GM06990 (cell line): ENCODE measurements around the gene CCDC142.

ENCODE experiments used
- DNase-seq: peaks from one replicate; pipeline ENCODE4 v3.0.0-alpha.2; 2011; ENCODE audit not compliant: insufficient read length; ENCODE audit errors: extremely low read depth
- H3K27me3 ChIP-seq: replicated peaks from 2 replicates; pipeline ENCODE4 v1.6.0; 2011; ENCODE audit warnings: low read length; ENCODE audit not compliant: control insufficient read depth, insufficient read depth
- H3K36me3 ChIP-seq: 2 replicates; pipeline ENCODE4 v1.5.1; 2011; ENCODE audit warnings: low read length; ENCODE audit not compliant: control insufficient read depth, insufficient read depth
- H3K4me3 ChIP-seq: replicated peaks from 2 replicates; pipeline ENCODE4 v1.5.1; 2011; ENCODE audit warnings: low read depth, mild to moderate bottlenecking, control low read depth, low read length
- TF ChIP-seq, protein P1 (sequence below): IDR thresholded peaks from 2 replicates; pipeline ENCODE4 v1.5.1; 2011; ENCODE audit warnings: low read length, control low read depth, mild to moderate bottlenecking, inconsistent platforms; ENCODE audit not compliant: insufficient read depth, poor library complexity, severe bottlenecking

The CCDC142 gene

DNA sequence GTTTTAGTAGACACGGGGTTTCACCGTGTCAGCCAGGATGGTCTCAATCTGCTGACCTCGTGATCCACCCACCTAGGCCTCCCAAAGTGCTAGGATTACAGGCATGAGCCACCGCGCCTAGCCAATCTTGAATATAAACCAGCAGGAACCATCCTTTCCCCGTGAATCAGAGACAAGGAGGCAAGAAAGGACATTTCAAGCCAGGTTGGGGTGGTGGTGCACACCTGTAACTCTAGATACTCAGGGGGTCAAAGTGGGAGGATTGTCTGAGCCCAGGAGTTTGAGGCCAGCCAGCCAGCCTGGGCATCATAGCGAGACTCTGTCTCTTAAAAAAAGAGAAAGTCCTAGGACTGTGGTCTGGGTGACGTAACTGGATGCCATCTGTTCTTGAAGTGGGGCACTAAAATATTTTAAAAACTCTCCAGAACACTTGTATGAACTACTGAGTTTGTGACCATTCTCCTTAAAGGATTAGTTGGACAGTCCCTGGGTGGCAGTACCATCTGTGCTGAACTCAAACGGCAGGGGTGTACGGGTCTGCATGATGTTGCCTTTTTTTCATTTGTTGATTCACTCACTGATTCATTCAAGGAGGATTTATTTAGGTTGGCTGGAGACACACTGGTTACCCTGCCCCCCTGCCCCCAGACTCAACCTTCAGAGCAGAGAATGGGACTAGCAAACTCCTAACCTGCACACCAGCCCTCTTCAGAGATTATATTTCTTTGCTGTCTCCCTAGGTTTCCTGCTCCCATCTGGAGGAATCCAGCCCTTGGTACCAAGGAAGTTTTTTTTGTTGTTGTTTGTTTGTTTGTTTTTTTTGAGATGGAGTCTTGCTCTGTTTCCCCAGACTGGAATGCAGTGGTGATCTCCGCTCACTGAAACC is 28.5 kb upstream of the CCDC142 start:
- no peaks in the 10 kb centered on the region for H3K36me3 ChIP-seq
- no peak for DNase-seq
- no peak overlapping the region for H3K4me3 ChIP-seq
- TF ChIP-seq, protein P1, sequence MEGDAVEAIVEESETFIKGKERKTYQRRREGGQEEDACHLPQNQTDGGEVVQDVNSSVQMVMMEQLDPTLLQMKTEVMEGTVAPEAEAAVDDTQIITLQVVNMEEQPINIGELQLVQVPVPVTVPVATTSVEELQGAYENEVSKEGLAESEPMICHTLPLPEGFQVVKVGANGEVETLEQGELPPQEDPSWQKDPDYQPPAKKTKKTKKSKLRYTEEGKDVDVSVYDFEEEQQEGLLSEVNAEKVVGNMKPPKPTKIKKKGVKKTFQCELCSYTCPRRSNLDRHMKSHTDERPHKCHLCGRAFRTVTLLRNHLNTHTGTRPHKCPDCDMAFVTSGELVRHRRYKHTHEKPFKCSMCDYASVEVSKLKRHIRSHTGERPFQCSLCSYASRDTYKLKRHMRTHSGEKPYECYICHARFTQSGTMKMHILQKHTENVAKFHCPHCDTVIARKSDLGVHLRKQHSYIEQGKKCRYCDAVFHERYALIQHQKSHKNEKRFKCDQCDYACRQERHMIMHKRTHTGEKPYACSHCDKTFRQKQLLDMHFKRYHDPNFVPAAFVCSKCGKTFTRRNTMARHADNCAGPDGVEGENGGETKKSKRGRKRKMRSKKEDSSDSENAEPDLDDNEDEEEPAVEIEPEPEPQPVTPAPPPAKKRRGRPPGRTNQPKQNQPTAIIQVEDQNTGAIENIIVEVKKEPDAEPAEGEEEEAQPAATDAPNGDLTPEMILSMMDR, result no peak
- H3K27me3 ChIP-seq, result peaks cover 2% of the 10 kb centered on the region; the same call in 1 of the 2 replicates

DNA sequence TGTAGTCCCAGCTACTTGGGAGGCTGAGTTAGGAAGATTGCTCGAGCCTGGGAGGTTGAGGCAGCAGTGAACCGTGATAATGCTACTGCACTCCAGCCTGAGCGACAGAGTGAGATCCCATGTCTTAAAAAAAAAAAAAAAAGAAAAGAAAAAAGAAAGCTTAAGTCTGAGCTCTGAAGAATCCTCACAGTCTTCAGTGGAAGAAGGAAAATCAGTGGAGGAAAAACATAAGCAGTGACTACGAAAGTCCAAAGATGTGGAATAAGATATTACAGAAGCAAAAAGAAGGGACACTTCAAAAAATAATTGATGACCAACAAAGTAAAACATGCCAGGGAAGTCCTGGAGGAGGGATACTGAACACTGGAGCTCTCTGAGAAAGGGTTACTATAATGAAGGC is 27.5 kb upstream of the CCDC142 start:
- DNase-seq, result no peak
- Histone ChIP-seq H3K27me3 (peaks cover 2% of the 10 kb centered on the region; the same call in 1 of the 2 replicates), H3K4me3 (no peak overlapping the region), H3K36me3 (peaks cover 4% of the 10 kb centered on the region)
- TF ChIP-seq, protein P1, result no peak

DNA sequence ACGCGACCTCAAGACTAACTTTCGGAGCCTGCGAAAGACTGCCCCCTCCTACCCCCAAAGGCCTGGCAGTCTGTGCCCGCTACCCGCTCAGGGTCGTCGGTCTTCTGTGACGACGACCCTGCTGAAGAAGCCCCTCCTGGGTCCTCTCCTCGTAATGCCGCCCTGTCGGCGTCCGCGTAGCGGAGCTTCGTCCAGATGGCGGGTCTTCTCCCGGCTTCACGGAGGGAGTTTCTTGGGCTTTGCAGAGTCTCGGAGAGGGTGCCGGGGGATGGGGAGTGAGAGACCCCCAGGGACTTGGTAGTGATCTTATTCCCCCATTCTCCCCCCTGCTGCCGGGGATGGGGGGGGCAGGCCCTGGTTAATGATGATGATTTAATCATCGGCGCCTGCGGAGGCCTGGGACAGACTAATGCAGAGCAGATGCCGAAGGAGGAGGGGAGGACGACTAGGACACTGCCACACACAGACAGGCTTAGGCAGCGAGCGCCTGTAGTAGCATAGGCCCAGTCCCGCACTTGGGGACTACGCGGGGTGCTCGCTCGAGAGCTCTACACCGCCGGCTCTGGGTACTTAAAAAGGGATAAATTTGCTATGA is 25.2 kb upstream of the CCDC142 start:
- no peak for DNase-seq
- H3K4me3 ChIP-seq, result peak overlapping the region; percentile 93
- H3K36me3 ChIP-seq, result peaks cover 4% of the 10 kb centered on the region
- no peaks in the 10 kb centered on the region; the same call in 1 of the 2 replicates for H3K27me3 ChIP-seq
- TF ChIP-seq, protein P1, result no peak

DNA sequence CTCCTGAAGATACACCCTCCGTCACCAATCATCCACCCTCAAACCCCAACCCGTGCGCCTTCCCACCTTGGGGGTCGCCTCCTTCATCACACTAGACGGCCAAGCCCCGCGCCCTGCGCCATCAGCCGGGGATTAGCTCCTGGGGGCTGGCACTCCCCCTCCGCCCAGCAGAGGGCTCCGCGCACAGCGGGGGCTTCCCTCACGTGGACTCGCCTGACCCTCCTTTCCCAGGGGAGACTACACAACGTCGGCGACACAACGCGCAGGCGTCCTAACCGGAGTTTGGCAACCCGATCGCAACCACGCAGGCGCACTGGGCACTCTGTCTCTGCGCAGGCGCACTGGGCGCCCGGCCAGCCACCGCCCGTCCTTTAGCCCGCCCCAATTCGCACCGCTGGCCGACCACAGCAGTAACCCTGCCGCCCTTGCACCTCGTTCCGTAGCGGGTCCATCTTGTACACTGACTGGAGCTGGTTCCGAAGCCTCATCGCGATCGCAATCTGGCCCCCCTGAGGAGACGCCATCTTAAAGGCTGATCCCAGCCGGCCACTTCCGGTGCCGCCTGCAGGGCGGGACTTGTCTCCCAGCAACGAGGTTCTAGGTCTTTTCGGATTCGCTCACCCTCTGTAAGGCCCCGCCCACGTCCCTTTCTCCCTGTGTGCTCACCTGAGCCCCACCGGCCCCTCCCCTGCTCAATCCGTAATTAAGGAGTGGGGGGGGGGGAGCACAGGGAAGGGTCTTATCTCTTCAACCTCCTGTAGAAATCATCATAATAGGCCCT is 24.5 kb upstream of the CCDC142 start, which contains the start of gene PCGF1:
PCGF1 (minus strand) TSS at position 551 of the 781 bp plus-strand sequence; CDS start at position 524, 27 bp downstream.
- TF ChIP-seq, protein P1, result peak; percentile 83
- peak; percentile 99 for DNase-seq
- H3K36me3 ChIP-seq, result peaks cover 4% of the 10 kb centered on the region
- H3K27me3 ChIP-seq, result no peaks in the 10 kb centered on the region
- peak within 1 kb of the TSS; percentile 93 for H3K4me3 ChIP-seq

DNA sequence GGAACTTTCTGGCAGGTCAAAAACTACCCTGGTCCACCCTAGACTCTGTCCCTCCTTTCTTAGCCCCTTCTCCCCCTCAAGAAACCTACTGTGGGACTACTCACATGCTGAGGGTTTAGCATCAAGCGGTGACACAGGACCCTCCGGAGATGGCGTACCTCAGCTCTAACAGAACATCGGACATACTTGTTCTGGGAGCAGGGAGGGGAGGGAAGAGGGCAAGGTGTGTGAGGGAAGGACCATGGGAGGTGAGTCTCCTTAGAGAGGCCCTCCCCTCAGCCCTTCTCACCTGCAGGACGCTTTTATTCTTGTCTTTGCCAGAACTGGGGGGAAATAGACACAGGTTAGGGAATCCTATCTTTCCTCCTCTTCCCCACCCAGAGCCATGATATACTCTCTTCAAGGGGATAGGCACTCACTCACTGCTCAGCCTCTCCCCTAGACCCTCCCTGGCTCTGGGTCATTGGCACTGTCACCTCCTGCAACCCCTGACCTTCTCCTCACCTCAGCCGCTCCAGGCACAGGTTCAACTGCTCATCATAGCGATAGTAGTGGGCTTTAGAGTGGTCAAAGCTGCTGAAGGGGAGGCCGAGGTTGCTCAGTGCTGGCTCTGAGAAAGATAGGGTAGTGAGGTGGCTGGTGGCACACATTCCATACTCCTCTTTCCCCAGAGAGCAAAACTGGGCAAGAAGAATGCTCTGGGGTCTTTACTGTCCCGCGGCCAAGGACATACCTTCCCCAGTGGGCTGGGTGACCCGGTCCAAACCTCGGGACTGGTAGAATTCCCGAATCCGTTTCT is 22.8 kb upstream of the CCDC142 start:
- Histone ChIP-seq H3K27me3 (no peaks in the 10 kb centered on the region), H3K36me3 (peaks cover 4% of the 10 kb centered on the region), H3K4me3 (no peak overlapping the region)
- DNase-seq, result no peak
- TF ChIP-seq, protein P1, result no peak
